Pancreas (tissue), 10 donors: ENCODE measurements around the gene SCN3A. TPM values are rescaled to one million over a fixed set of nuclear protein-coding genes. Genes with fewer than 3 reads are reported as not detected.
A peak's percentile ranks its signal among the peaks of the same experiment; 100 is the strongest.

Experiments used
- ATAC-seq, 4 donors: fragments of 200-7000 bp; cut with Tn5 transposase; one replicate each; pipeline versions ENCODE4 v1.8.0 to v1.9.1; 2020; ENCODE audit warnings: mild to moderate bottlenecking in 4 of 4, moderate library complexity in 4 of 4
- DNase-seq, 6 donors: peaks; one replicate each; pipeline ENCODE4 v3.0.0-alpha.2; 2020
- FAIRE-seq: peaks from 2 replicates; lab custom pipeline; 2012; peaks lifted over from hg19 to GRCh38; lab: Jason Lieb, UNC
- H3K27ac ChIP-seq, 4 donors: fragments of 200-600 bp; sonication (generic); 1 replicate in 3 of 4; 2 replicates in 1 of 4; pipeline versions ENCODE4 v1.5.0 to v1.8.0; 2020
- H3K27me3 ChIP-seq, 4 donors: fragments of 200-600 bp; one replicate each; pipeline ENCODE4 v1.8.0; 2021
- H3K36me3 ChIP-seq, 3 donors: fragments of 200-600 bp; sonication (generic) in 1 of 3; one replicate each; pipeline versions ENCODE4 v1.5.0 to v1.8.0; 2020 to 2021
- H3K4me1 ChIP-seq, 3 donors: fragments of 200-600 bp; one replicate each; pipeline ENCODE4 v1.8.0; 2021
- H3K4me3 ChIP-seq, 4 donors: fragments of 200-600 bp; sonication (generic) in 2 of 4; one replicate each; pipeline versions ENCODE4 v1.5.0 to v1.8.0; 2020 to 2021
- H3K9me3 ChIP-seq, 4 donors: fragments of 200-600 bp; one replicate each; pipeline ENCODE4 v1.8.0; 2021
- CTCF ChIP-seq, 4 donors: fragments of 200-600 bp; sonication (generic) in 3 of 4; IDR thresholded peaks; one replicate each; pipeline versions ENCODE4 v1.5.0 to v1.8.0; 2021; ENCODE audit warnings: antibody characterized with exemption in 4 of 4
- WGBS, 2 donors: extraction: QIAGEN DNeasy Blood & Tissue Kit; methylation state at CpG; one replicate each; pipeline ENCODE4 v1.1.7; 2013; 5-methylcytosine and 5-hydroxymethylcytosine counted together
- intact Hi-C, 3 donors: fragments of 100-400 bp; cut with DNase I; formaldehyde crosslinking; loops; one replicate each; pipeline versions ENCODE4 v1.11.1 to v1.14.2; 2022
- polyA plus RNA-seq, 2 donors: library from polyadenylated mRNA; stranded (reverse); fragments of 200-250 nt; gene quantifications; one replicate each; pipeline ENCODE4 v1.2.3, GENCODE V29; 2013
- total RNA-seq, 6 donors: library from RNA; stranded (reverse); fragmentation: NEBNext Ultra II Directional in 4 of 6; extraction: Animal tissue kit (Norgen Biotek cat#: 25700) in 4 of 6; gene quantifications; one replicate each; pipeline versions ENCODE4 v1.2.1 to v1.2.4, GENCODE V29; 2021 to 2023
- donor health status: healthy with polysubstance abuse.
- donor health status: DM: no; HTN: no; CAD: no; lungs with moderate emphysema.
- donor health status: DM: no; HTN: no; CAD: no.
- donor health status: control.
- donor health status: control.
- donor health status: Bipolar disorder and iron deficiency.
- donor health status: DM: yes; HTN: yes; CAD: no.
- donor health status: DM: no; HTN: no; CAD: no.
- donor health status: DM: no; HTN: no; CAD: no.
- donor health status: DM: yes; HTN: yes; CAD: no.

The SCN3A gene
- total and polyA plus RNA-seq, 8 donors, result 0.08 to 1.2 (median 0.38) TPM

GRCh38 chr2:165079432-165079831, 124.4 kb downstream of the SCN3A start:
- no peaks in the 10 kb centered on the region for H3K4me1 ChIP-seq
- intact Hi-C loops, result no loop called here
- H3K27me3 ChIP-seq, result no peaks in the 10 kb centered on the region
- WGBS, 2 donors, result 68 to 81% methylated on average over 4 of the region's 4 CpGs
- no peak for ATAC-seq
- H3K27ac ChIP-seq, result no peak overlapping the region
- no peaks in the 10 kb centered on the region for H3K36me3 ChIP-seq
- FAIRE-seq, result no peak
- H3K9me3 ChIP-seq, result no peaks in the 10 kb centered on the region
- DNase-seq, result no peak
- TF ChIP-seq CTCF (IDR thresholded peaks at IDR 0.05), result no peak
- H3K4me3 ChIP-seq, result no peak overlapping the region

- no peak for ATAC-seq
- TF ChIP-seq CTCF (IDR thresholded peaks at IDR 0.05), result no peak
- no peak for DNase-seq
- Histone ChIP-seq H3K4me3 (no peak overlapping the region), H3K27ac (no peak overlapping the region), H3K36me3 (no peaks in the 10 kb centered on the region), H3K4me1 (no peaks in the 10 kb centered on the region), H3K9me3 (no peaks in the 10 kb centered on the region), H3K27me3 (no peaks in the 10 kb centered on the region)
- intact Hi-C loops, result no loop called here
- FAIRE-seq, result no peak
Observed at GRCh38 chr2:165078913-165079312, 124.9 kb downstream of the SCN3A start.

DNA sequence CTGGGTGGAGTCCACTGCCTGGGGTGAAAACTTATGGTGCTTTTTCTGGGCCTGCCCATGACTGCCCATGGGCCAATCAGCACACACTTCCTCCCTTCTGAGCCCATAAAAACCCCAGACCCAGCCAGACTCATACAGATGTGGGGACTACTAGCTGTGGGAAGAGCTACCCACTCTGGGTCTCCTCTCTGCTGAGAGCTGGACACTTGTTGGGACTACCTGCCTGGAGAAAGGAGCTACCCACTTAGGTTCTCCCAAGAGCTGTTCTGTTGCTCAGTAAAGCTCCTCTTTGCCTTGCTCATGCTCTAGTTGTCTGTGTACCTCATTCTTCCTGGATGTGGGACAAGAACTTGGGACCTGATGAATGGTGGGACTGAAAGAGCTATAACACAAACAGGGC, 129.0 kb downstream of the SCN3A start:
- Histone ChIP-seq H3K36me3 (no peaks in the 10 kb centered on the region), H3K27me3 (no peaks in the 10 kb centered on the region), H3K27ac (no peak overlapping the region), H3K4me1 (no peaks in the 10 kb centered on the region), H3K4me3 (no peak overlapping the region), H3K9me3 (no peaks in the 10 kb centered on the region)
- DNase-seq, result no peak
- TF ChIP-seq CTCF (IDR thresholded peaks at IDR 0.05), result no peak
- ATAC-seq, result no peak
- intact Hi-C loops, result no loop called here
- no peak for FAIRE-seq

GRCh38 chr2:165074323-165074722, 129.5 kb downstream of the SCN3A start:
- Histone ChIP-seq H3K27me3 (no peaks in the 10 kb centered on the region), H3K36me3 (no peaks in the 10 kb centered on the region), H3K27ac (no peak overlapping the region), H3K4me1 (no peaks in the 10 kb centered on the region), H3K9me3 (no peaks in the 10 kb centered on the region), H3K4me3 (no peak overlapping the region)
- TF ChIP-seq CTCF (IDR thresholded peaks at IDR 0.05), result no peak
- DNase-seq (peak in 1 of 6 donors; percentile 5), FAIRE-seq (no peak), ATAC-seq (no peak)
- intact Hi-C loops, result no loop called here
- WGBS, 2 donors, result 58 to 71% methylated on average over 3 of the region's 3 CpGs

- TF ChIP-seq CTCF (IDR thresholded peaks at IDR 0.05), result no peak
- Histone ChIP-seq H3K36me3 (no peaks in the 10 kb centered on the region), H3K27ac (no peak overlapping the region), H3K4me1 (no peaks in the 10 kb centered on the region), H3K4me3 (no peak overlapping the region), H3K27me3 (no peaks in the 10 kb centered on the region), H3K9me3 (no peaks in the 10 kb centered on the region)
- DNase-seq, result no peak
- intact Hi-C loops, result no loop called here
- no peak for FAIRE-seq
- WGBS, 2 donors, result 80 to 87% methylated on average over 9 of the region's 9 CpGs
- no peak for ATAC-seq
Observed at GRCh38 chr2:165070076-165070475, 133.8 kb downstream of the SCN3A start.
